ENCODE results near the gene ATP6V1G1.

DNA sequence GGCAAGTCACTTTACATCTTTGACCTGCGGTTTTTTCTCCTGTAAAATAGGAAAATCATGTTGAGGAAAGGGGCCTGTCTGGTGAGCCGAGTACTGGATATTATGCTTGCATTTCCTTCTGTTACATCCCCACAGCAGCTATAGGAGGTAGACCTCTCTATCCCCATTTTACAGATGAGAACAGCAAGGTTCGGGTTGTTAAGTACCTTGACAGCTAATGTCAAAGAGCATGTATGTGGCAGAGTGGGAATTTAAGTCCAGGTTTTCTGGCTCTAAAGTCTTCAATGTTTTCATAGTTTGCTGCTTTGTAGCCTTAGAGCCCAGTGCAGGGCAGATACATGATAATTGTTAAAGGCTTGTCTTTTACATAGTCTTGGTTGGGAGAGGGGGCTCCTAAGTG, 26.4 kb downstream of the ATP6V1G1 start:
- TF ChIP-seq EZH2 (IDR thresholded peaks at IDR 0.05; ENCODE audit: low read depth, unreplicated experiment) (no peak), CREB1 (CRISPR knock-in tag; IDR thresholded peaks at IDR 0.05; ENCODE audit: low read depth) (no peak), EZH2phosphoT487 (IDR thresholded peaks at IDR 0.05; ENCODE audit: unreplicated experiment) (no peak), POLR2AphosphoS5 (IDR thresholded peaks at IDR 0.05; ENCODE audit: low read depth) (no peak), NANOG (IDR thresholded peaks at IDR 0.05; ENCODE audit: borderline replicate concordance) (no peak), JUNB (IDR thresholded peaks at IDR 0.05; ENCODE audit: unreplicated experiment) (no peak), STAT1 (IDR thresholded peaks at IDR 0.05; ENCODE audit: unreplicated experiment) (no peak)
- TF ChIP-seq, protein P1, sequence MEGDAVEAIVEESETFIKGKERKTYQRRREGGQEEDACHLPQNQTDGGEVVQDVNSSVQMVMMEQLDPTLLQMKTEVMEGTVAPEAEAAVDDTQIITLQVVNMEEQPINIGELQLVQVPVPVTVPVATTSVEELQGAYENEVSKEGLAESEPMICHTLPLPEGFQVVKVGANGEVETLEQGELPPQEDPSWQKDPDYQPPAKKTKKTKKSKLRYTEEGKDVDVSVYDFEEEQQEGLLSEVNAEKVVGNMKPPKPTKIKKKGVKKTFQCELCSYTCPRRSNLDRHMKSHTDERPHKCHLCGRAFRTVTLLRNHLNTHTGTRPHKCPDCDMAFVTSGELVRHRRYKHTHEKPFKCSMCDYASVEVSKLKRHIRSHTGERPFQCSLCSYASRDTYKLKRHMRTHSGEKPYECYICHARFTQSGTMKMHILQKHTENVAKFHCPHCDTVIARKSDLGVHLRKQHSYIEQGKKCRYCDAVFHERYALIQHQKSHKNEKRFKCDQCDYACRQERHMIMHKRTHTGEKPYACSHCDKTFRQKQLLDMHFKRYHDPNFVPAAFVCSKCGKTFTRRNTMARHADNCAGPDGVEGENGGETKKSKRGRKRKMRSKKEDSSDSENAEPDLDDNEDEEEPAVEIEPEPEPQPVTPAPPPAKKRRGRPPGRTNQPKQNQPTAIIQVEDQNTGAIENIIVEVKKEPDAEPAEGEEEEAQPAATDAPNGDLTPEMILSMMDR (conservative IDR thresholded peaks at IDR 0.05; ENCODE audit: low read depth in 2 of 2), result no peak
- TF ChIP-seq, protein P2, sequence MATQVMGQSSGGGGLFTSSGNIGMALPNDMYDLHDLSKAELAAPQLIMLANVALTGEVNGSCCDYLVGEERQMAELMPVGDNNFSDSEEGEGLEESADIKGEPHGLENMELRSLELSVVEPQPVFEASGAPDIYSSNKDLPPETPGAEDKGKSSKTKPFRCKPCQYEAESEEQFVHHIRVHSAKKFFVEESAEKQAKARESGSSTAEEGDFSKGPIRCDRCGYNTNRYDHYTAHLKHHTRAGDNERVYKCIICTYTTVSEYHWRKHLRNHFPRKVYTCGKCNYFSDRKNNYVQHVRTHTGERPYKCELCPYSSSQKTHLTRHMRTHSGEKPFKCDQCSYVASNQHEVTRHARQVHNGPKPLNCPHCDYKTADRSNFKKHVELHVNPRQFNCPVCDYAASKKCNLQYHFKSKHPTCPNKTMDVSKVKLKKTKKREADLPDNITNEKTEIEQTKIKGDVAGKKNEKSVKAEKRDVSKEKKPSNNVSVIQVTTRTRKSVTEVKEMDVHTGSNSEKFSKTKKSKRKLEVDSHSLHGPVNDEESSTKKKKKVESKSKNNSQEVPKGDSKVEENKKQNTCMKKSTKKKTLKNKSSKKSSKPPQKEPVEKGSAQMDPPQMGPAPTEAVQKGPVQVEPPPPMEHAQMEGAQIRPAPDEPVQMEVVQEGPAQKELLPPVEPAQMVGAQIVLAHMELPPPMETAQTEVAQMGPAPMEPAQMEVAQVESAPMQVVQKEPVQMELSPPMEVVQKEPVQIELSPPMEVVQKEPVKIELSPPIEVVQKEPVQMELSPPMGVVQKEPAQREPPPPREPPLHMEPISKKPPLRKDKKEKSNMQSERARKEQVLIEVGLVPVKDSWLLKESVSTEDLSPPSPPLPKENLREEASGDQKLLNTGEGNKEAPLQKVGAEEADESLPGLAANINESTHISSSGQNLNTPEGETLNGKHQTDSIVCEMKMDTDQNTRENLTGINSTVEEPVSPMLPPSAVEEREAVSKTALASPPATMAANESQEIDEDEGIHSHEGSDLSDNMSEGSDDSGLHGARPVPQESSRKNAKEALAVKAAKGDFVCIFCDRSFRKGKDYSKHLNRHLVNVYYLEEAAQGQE (IDR thresholded peaks at IDR 0.05; ENCODE audit: unreplicated experiment), result no peak
- TF ChIP-seq, protein P3, sequence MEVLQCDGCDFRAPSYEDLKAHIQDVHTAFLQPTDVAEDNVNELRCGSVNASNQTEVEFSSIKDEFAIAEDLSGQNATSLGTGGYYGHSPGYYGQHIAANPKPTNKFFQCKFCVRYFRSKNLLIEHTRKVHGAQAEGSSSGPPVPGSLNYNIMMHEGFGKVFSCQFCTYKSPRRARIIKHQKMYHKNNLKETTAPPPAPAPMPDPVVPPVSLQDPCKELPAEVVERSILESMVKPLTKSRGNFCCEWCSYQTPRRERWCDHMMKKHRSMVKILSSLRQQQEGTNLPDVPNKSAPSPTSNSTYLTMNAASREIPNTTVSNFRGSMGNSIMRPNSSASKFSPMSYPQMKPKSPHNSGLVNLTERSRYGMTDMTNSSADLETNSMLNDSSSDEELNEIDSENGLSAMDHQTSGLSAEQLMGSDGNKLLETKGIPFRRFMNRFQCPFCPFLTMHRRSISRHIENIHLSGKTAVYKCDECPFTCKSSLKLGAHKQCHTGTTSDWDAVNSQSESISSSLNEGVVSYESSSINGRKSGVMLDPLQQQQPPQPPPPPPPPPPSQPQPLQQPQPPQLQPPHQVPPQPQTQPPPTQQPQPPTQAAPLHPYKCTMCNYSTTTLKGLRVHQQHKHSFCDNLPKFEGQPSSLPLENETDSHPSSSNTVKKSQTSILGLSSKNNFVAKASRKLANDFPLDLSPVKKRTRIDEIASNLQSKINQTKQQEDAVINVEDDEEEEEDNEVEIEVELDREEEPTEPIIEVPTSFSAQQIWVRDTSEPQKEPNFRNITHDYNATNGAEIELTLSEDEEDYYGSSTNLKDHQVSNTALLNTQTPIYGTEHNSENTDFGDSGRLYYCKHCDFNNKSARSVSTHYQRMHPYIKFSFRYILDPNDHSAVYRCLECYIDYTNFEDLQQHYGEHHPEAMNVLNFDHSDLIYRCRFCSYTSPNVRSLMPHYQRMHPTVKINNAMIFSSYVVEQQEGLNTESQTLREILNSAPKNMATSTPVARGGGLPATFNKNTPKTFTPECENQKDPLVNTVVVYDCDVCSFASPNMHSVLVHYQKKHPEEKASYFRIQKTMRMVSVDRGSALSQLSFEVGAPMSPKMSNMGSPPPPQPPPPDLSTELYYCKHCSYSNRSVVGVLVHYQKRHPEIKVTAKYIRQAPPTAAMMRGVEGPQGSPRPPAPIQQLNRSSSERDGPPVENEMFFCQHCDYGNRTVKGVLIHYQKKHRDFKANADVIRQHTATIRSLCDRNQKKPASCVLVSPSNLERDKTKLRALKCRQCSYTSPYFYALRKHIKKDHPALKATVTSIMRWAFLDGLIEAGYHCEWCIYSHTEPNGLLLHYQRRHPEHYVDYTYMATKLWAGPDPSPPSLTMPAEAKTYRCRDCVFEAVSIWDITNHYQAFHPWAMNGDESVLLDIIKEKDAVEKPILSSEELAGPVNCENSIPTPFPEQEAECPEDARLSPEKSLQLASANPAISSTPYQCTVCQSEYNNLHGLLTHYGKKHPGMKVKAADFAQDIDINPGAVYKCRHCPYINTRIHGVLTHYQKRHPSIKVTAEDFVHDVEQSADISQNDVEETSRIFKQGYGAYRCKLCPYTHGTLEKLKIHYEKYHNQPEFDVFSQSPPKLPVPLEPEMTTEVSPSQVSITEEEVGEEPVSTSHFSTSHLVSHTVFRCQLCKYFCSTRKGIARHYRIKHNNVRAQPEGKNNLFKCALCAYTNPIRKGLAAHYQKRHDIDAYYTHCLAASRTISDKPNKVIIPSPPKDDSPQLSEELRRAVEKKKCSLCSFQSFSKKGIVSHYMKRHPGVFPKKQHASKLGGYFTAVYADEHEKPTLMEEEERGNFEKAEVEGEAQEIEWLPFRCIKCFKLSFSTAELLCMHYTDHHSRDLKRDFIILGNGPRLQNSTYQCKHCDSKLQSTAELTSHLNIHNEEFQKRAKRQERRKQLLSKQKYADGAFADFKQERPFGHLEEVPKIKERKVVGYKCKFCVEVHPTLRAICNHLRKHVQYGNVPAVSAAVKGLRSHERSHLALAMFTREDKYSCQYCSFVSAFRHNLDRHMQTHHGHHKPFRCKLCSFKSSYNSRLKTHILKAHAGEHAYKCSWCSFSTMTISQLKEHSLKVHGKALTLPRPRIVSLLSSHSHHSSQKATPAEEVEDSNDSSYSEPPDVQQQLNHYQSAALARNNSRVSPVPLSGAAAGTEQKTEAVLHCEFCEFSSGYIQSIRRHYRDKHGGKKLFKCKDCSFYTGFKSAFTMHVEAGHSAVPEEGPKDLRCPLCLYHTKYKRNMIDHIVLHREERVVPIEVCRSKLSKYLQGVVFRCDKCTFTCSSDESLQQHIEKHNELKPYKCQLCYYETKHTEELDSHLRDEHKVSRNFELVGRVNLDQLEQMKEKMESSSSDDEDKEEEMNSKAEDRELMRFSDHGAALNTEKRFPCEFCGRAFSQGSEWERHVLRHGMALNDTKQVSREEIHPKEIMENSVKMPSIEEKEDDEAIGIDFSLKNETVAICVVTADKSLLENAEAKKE (CRISPR knock-in tag; IDR thresholded peaks at IDR 0.05), result no peak
- TF ChIP-seq, protein P4, sequence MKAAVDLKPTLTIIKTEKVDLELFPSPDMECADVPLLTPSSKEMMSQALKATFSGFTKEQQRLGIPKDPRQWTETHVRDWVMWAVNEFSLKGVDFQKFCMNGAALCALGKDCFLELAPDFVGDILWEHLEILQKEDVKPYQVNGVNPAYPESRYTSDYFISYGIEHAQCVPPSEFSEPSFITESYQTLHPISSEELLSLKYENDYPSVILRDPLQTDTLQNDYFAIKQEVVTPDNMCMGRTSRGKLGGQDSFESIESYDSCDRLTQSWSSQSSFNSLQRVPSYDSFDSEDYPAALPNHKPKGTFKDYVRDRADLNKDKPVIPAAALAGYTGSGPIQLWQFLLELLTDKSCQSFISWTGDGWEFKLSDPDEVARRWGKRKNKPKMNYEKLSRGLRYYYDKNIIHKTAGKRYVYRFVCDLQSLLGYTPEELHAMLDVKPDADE (IDR thresholded peaks at IDR 0.05), result no peak
